ENCODE data around the gene CTNNA2.

Gene CTNNA2

GRCh38 chr2:80461505-80462197 lies 948.8 kb downstream of the CTNNA2 start:
- no peak overlapping the region for H3K4me3 ChIP-seq (ENCODE audit: low read length in 2 of 2)
- H3K36me3 ChIP-seq (ENCODE audit: control insufficient read depth in 2 of 2, insufficient read depth in 2 of 2, low read length in 2 of 2) = no peaks in the 10 kb centered on the region
- no peaks in the 10 kb centered on the region for H3K9me3 ChIP-seq (ENCODE audit: control insufficient read depth in 2 of 2, low read length in 2 of 2)
- no peaks in the 10 kb centered on the region for H3K4me1 ChIP-seq (ENCODE audit: control insufficient read depth in 2 of 2, insufficient read depth in 2 of 2, low read length in 2 of 2)
- no peak overlapping the region for H3K9ac ChIP-seq (ENCODE audit: low read depth in 1 of 2, low read length in 2 of 2)
- no peak overlapping the region for H3K27ac ChIP-seq (ENCODE audit: low read depth in 2 of 2, low read length in 2 of 2)
- H3K27me3 ChIP-seq (ENCODE audit: control insufficient read depth in 2 of 2, insufficient read depth in 2 of 2, low read length in 2 of 2) = no peaks in the 10 kb centered on the region

DNA sequence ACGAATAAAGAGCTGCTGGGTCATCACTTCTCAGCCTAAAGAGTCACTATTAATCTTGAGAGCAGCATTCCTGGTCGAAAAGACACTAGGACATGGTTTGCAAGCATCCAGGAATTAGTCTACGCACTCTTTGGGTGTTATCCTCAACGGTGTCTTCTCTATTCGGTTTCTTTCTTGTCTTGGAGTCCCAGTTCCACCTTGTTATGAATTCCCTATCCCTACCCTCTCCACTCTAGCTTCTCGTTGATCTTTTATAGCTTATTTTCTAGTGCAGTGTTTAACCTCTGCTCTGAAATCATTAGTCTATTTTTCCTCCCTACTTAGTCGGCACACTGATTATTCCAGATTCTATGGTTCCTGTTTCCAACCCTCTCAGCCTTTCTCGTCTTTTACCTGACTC lies 949.8 kb downstream of the CTNNA2 start:
- Histone ChIP-seq H3K36me3 (ENCODE audit: control insufficient read depth in 2 of 2, insufficient read depth in 2 of 2, low read length in 2 of 2) (no peaks in the 10 kb centered on the region), H3K9me3 (ENCODE audit: control insufficient read depth in 2 of 2, low read length in 2 of 2) (no peaks in the 10 kb centered on the region), H3K9ac (ENCODE audit: low read depth in 1 of 2, low read length in 2 of 2) (no peak overlapping the region), H3K4me1 (ENCODE audit: control insufficient read depth in 2 of 2, insufficient read depth in 2 of 2, low read length in 2 of 2) (no peaks in the 10 kb centered on the region), H3K27me3 (ENCODE audit: control insufficient read depth in 2 of 2, insufficient read depth in 2 of 2, low read length in 2 of 2) (no peaks in the 10 kb centered on the region), H3K4me3 (ENCODE audit: low read length in 2 of 2) (no peak overlapping the region), H3K27ac (ENCODE audit: low read depth in 2 of 2, low read length in 2 of 2) (no peak overlapping the region)

DNA sequence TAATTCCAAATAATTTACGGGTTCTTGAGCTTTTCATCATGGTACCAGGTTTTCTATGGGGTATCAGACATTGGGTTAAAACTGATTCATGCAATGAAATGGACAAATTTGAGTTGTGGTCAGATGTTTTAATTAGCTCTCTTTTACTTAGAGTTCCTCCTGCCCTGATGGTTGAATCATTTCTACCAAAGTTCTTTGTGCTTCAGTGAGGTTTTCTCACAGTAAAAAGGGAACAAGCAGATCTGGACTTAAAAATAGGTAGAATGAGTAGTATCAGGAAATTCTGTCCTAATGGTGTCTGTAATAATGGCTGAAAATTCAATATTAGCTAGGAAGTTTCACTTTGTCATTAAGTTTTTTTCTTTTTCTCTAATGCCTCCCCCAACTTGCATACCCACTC lies 951.4 kb downstream of the CTNNA2 start:
- H3K9me3 ChIP-seq (ENCODE audit: control insufficient read depth in 2 of 2, low read length in 2 of 2) = no peaks in the 10 kb centered on the region
- no peak overlapping the region for H3K27ac ChIP-seq (ENCODE audit: low read depth in 2 of 2, low read length in 2 of 2)
- H3K27me3 ChIP-seq (ENCODE audit: control insufficient read depth in 2 of 2, insufficient read depth in 2 of 2, low read length in 2 of 2) = no peaks in the 10 kb centered on the region
- no peaks in the 10 kb centered on the region for H3K36me3 ChIP-seq (ENCODE audit: control insufficient read depth in 2 of 2, insufficient read depth in 2 of 2, low read length in 2 of 2)
- H3K4me1 ChIP-seq (ENCODE audit: control insufficient read depth in 2 of 2, insufficient read depth in 2 of 2, low read length in 2 of 2) = no peaks in the 10 kb centered on the region
- no peak overlapping the region for H3K4me3 ChIP-seq (ENCODE audit: low read length in 2 of 2)
- H3K9ac ChIP-seq (ENCODE audit: low read depth in 1 of 2, low read length in 2 of 2) = no peak overlapping the region

GRCh38 chr2:80467262-80467811 lies 954.5 kb downstream of the CTNNA2 start:
- no peaks in the 10 kb centered on the region for H3K9me3 ChIP-seq (ENCODE audit: control insufficient read depth in 2 of 2, low read length in 2 of 2)
- H3K27ac ChIP-seq (ENCODE audit: low read depth in 2 of 2, low read length in 2 of 2) = no peak overlapping the region
- no peaks in the 10 kb centered on the region for H3K36me3 ChIP-seq (ENCODE audit: control insufficient read depth in 2 of 2, insufficient read depth in 2 of 2, low read length in 2 of 2)
- no peaks in the 10 kb centered on the region for H3K4me1 ChIP-seq (ENCODE audit: control insufficient read depth in 2 of 2, insufficient read depth in 2 of 2, low read length in 2 of 2)
- no peak overlapping the region for H3K4me3 ChIP-seq (ENCODE audit: low read length in 2 of 2)
- H3K9ac ChIP-seq (ENCODE audit: low read depth in 1 of 2, low read length in 2 of 2) = no peak overlapping the region
- H3K27me3 ChIP-seq (ENCODE audit: control insufficient read depth in 2 of 2, insufficient read depth in 2 of 2, low read length in 2 of 2) = no peaks in the 10 kb centered on the region

- H3K4me3 ChIP-seq (ENCODE audit: low read length in 2 of 2) = no peak overlapping the region
- no peaks in the 10 kb centered on the region for H3K4me1 ChIP-seq (ENCODE audit: control insufficient read depth in 2 of 2, insufficient read depth in 2 of 2, low read length in 2 of 2)
- H3K9ac ChIP-seq (ENCODE audit: low read depth in 1 of 2, low read length in 2 of 2) = no peak overlapping the region
- no peaks in the 10 kb centered on the region for H3K36me3 ChIP-seq (ENCODE audit: control insufficient read depth in 2 of 2, insufficient read depth in 2 of 2, low read length in 2 of 2)
- no peaks in the 10 kb centered on the region for H3K27me3 ChIP-seq (ENCODE audit: control insufficient read depth in 2 of 2, insufficient read depth in 2 of 2, low read length in 2 of 2)
- H3K27ac ChIP-seq (ENCODE audit: low read depth in 2 of 2, low read length in 2 of 2) = no peak overlapping the region
- no peaks in the 10 kb centered on the region for H3K9me3 ChIP-seq (ENCODE audit: control insufficient read depth in 2 of 2, low read length in 2 of 2)
Measured at GRCh38 chr2:80469428-80469827, 956.6 kb downstream of the CTNNA2 start.

- Histone ChIP-seq H3K4me3 (ENCODE audit: low read length in 2 of 2) (no peak overlapping the region), H3K27ac (ENCODE audit: low read depth in 2 of 2, low read length in 2 of 2) (no peak overlapping the region), H3K9ac (ENCODE audit: low read depth in 1 of 2, low read length in 2 of 2) (no peak overlapping the region), H3K4me1 (ENCODE audit: control insufficient read depth in 2 of 2, insufficient read depth in 2 of 2, low read length in 2 of 2) (no peaks in the 10 kb centered on the region), H3K27me3 (ENCODE audit: control insufficient read depth in 2 of 2, insufficient read depth in 2 of 2, low read length in 2 of 2) (no peaks in the 10 kb centered on the region), H3K9me3 (ENCODE audit: control insufficient read depth in 2 of 2, low read length in 2 of 2) (no peaks in the 10 kb centered on the region), H3K36me3 (ENCODE audit: control insufficient read depth in 2 of 2, insufficient read depth in 2 of 2, low read length in 2 of 2) (no peaks in the 10 kb centered on the region)
Measured at GRCh38 chr2:80473069-80473468, 960.2 kb downstream of the CTNNA2 start.

GRCh38 chr2:80473796-80474195 lies 960.9 kb downstream of the CTNNA2 start:
- H3K9me3 ChIP-seq (ENCODE audit: control insufficient read depth in 2 of 2, low read length in 2 of 2) = no peaks in the 10 kb centered on the region
- H3K9ac ChIP-seq (ENCODE audit: low read depth in 1 of 2, low read length in 2 of 2) = no peak overlapping the region
- H3K4me1 ChIP-seq (ENCODE audit: control insufficient read depth in 2 of 2, insufficient read depth in 2 of 2, low read length in 2 of 2) = no peaks in the 10 kb centered on the region
- no peak overlapping the region for H3K27ac ChIP-seq (ENCODE audit: low read depth in 2 of 2, low read length in 2 of 2)
- no peaks in the 10 kb centered on the region for H3K36me3 ChIP-seq (ENCODE audit: control insufficient read depth in 2 of 2, insufficient read depth in 2 of 2, low read length in 2 of 2)
- no peaks in the 10 kb centered on the region for H3K27me3 ChIP-seq (ENCODE audit: control insufficient read depth in 2 of 2, insufficient read depth in 2 of 2, low read length in 2 of 2)
- H3K4me3 ChIP-seq (ENCODE audit: low read length in 2 of 2) = no peak overlapping the region

DNA sequence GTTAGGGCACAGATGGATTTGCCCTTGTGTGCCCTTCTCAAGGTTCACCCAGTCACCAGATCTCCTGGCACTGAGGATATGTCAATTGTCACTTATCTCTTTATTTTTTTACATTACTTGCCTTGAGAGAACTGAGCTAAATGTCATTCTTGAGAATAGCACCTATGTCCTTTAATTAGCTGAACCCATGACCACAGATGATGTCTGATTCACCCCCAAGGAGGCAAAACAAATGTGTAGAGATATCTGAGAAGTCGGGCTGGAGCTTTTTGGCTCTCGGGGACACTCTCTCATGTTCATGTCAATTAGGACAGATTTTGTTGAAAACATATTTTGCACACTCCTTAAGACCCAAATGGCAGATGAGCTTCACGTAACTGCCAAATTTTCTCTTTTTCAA lies 963.1 kb downstream of the CTNNA2 start:
- Histone ChIP-seq H3K4me1 (ENCODE audit: control insufficient read depth in 2 of 2, insufficient read depth in 2 of 2, low read length in 2 of 2) (no peaks in the 10 kb centered on the region), H3K9ac (ENCODE audit: low read depth in 1 of 2, low read length in 2 of 2) (no peak overlapping the region), H3K4me3 (ENCODE audit: low read length in 2 of 2) (no peak overlapping the region), H3K9me3 (ENCODE audit: control insufficient read depth in 2 of 2, low read length in 2 of 2) (no peaks in the 10 kb centered on the region), H3K36me3 (ENCODE audit: control insufficient read depth in 2 of 2, insufficient read depth in 2 of 2, low read length in 2 of 2) (no peaks in the 10 kb centered on the region), H3K27me3 (ENCODE audit: control insufficient read depth in 2 of 2, insufficient read depth in 2 of 2, low read length in 2 of 2) (no peaks in the 10 kb centered on the region), H3K27ac (ENCODE audit: low read depth in 2 of 2, low read length in 2 of 2) (no peak overlapping the region)

DNA sequence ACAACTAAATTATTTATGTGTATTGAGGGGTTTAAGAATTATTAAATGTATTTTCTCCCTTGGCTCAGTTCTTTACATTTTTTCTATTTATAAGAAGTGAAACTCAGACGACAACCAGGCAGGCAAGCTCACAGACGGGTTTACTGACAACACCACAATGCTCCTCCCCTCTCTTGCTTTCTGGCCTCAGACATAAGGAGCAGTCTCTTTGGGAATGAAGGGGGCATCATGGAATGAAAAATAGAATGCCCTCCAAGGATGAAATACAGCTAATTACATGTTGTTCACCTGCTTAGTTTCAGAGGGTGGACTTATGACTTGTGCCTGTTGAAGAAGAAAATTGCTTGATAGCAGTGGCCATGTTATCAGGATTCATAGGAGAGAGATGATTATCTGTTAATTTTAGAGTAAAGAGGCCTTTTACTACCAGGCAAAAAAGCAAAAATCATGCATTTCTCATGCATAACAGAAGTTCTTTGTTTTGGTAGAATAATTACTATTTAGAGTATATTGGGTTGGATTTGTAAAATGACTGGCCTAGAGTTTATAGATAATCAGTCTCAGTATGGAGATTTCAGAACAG lies 963.8 kb downstream of the CTNNA2 start:
- Histone ChIP-seq H3K36me3 (ENCODE audit: control insufficient read depth in 2 of 2, insufficient read depth in 2 of 2, low read length in 2 of 2) (no peaks in the 10 kb centered on the region), H3K9ac (ENCODE audit: low read depth in 1 of 2, low read length in 2 of 2) (no peak overlapping the region), H3K9me3 (ENCODE audit: control insufficient read depth in 2 of 2, low read length in 2 of 2) (no peaks in the 10 kb centered on the region), H3K27ac (ENCODE audit: low read depth in 2 of 2, low read length in 2 of 2) (no peak overlapping the region), H3K27me3 (ENCODE audit: control insufficient read depth in 2 of 2, insufficient read depth in 2 of 2, low read length in 2 of 2) (no peaks in the 10 kb centered on the region), H3K4me3 (ENCODE audit: low read length in 2 of 2) (no peak overlapping the region), H3K4me1 (ENCODE audit: control insufficient read depth in 2 of 2, insufficient read depth in 2 of 2, low read length in 2 of 2) (no peaks in the 10 kb centered on the region)

DNA sequence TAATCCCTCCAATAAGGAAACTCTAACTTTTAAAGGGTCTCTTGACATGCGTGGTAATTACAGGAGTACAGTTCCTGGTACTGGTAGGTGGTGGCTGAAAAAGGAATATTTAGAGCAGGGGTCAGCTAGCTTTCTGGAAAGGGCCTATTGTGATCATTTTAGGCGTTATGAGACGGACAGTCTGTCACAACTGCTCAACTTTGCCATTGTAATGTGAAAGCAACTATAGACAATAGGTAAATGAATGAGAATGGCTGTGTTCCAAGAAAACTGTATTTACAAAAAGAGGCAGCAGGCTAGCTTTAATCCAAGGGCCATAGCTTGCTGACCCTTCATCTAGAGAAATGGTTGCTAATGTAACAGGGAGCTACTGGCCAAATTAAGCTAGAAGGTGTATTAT lies 969.4 kb downstream of the CTNNA2 start:
- Histone ChIP-seq H3K27ac (ENCODE audit: low read depth in 2 of 2, low read length in 2 of 2) (no peak overlapping the region), H3K9ac (ENCODE audit: low read depth in 1 of 2, low read length in 2 of 2) (no peak overlapping the region), H3K27me3 (ENCODE audit: control insufficient read depth in 2 of 2, insufficient read depth in 2 of 2, low read length in 2 of 2) (no peaks in the 10 kb centered on the region), H3K36me3 (ENCODE audit: control insufficient read depth in 2 of 2, insufficient read depth in 2 of 2, low read length in 2 of 2) (no peaks in the 10 kb centered on the region), H3K4me3 (ENCODE audit: low read length in 2 of 2) (no peak overlapping the region), H3K4me1 (ENCODE audit: control insufficient read depth in 2 of 2, insufficient read depth in 2 of 2, low read length in 2 of 2) (no peaks in the 10 kb centered on the region), H3K9me3 (ENCODE audit: control insufficient read depth in 2 of 2, low read length in 2 of 2) (no peaks in the 10 kb centered on the region)
